SHP77 (cell line): ENCODE data around the gene CXCL8.
"Not testable (repeated sequence)": the region's sequence is repeated elsewhere in the genome, so short reads cannot be mapped to it uniquely, and the experiment has no call there.

Source experiments
- DNase-seq, 2 experiments: peaks; one replicate each; lab custom pipeline; 2025; lab: John Stamatoyannopoulos, UW

CXCL8 gene

DNA sequence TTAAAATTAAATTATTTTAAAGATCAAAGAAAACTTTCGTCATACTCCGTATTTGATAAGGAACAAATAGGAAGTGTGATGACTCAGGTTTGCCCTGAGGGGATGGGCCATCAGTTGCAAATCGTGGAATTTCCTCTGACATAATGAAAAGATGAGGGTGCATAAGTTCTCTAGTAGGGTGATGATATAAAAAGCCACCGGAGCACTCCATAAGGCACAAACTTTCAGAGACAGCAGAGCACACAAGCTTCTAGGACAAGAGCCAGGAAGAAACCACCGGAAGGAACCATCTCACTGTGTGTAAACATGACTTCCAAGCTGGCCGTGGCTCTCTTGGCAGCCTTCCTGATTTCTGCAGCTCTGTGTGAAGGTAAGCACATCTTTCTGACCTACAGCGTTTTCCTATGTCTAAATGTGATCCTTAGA lies at the start of gene CXCL8:
Gene CXCL8, plus strand, starts transcription at position 217 of the 426 bp plus-strand sequence. Its CDS starts 90 bp downstream, at position 307.
- DNase-seq = peak; percentile 42 to 76

DNA sequence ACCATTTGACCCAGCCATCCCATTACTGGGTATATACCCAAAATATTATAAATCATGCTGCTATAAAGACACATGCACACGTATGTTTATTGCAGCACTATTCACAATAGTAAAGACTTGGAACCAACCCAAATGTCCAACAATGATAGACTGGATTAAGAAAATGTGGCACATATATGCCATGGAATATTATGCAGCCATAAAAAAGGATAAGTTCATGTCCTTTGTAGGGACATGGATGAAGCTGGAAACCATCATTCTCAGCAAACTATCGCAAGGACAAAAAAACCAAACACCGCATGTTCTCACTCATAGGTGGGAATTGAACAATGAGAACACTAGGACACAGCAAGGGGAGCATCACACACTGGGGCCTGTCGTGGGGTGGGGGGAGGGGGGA lies 49.2 kb upstream of the CXCL8 start:
- DNase-seq = not testable (repeated sequence)

DNA sequence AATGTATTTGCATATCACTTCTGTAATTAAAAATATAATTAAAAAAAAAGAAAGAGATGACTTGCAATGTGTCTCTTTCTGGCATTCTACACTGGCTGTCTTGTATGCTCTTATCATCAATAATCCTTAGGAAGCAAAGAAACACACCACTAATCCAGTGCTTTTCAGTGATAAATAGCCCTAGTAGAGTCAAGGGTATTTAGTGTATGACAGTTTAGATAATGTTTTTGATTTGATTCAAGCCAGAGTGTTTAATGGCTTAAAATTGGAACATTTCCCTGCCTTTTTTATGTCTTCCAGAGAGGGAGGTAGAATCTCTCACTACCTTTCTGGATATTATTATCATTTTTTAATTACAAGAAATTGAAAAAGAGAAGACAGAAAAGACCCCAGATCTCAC lies 48.6 kb upstream of the CXCL8 start:
- DNase-seq = no peak

DNA sequence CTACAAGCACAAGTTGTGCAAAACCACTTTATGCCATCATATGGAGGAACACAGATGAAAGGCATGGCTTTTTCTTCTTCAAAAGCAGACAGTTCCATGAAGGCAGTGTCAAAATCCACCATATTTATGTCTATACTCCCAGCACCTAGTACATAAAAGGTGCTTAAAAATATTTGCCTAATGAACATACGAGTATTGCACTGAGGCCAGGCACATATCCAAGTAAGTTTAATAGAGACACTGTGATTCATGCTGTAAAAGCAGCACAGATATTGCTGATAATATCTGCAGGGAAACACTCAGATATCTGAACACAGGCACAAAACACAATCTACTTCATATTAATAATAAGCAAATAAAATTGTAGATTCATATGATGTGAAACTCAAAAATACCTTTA lies 48.1 kb upstream of the CXCL8 start:
- DNase-seq = no peak

DNA sequence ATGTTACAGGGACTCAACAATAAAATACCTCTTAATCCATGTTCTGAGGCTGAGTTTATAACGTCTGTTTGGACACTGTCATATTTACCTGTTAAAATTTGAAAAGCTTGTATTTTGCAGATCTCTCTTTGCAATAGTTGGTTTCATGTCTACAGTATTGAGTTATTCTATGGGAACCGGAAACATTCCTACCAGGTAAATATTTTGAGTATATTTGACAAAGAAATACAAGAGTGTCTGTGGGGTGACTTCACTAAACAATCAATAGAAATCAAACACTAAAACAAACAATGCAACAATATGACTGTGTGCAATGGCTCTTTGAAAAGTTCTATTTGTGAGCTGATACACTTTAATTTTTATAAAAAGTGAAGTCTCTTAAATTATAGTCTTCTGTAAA lies 47.7 kb upstream of the CXCL8 start:
- no peak for DNase-seq

DNA sequence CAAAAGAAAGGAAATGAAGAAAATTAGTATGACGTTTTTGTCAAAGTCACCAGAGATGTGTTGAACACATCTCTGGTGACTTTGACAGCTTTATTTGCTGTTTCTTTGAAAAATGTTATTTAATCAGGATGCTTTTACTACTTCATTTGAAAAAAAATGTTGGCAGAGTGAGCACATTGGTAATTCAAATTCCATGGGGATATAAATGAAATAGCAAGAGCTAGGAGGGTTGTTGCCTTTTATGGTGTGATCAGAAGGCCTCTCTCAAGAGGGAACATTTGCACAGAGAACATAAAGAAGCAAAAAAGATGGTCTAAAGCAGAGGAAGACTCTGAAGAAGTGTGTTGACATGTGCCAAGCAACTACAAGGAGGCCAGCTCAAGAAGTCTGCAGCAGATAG lies 46.6 kb upstream of the CXCL8 start:
- DNase-seq = no peak

DNA sequence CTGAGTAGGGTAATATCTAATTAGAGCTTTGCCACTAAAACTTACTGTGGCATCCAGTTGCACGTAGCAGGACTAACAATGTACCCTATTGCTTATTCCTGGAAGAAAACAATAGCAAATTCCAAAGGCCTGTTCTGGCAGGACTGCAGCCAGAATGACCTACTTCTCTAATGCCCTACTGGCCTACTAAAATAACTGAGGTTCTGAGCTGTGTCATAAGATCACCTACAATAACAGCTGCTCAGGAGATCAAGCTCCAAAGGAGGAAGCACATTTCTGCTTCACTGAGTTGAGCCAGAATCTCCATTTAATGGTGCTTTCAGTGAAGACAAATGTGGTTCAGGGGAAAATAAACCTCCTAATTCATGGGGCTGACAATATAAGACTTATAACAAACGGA lies 42.2 kb upstream of the CXCL8 start:
- no peak for DNase-seq

DNA sequence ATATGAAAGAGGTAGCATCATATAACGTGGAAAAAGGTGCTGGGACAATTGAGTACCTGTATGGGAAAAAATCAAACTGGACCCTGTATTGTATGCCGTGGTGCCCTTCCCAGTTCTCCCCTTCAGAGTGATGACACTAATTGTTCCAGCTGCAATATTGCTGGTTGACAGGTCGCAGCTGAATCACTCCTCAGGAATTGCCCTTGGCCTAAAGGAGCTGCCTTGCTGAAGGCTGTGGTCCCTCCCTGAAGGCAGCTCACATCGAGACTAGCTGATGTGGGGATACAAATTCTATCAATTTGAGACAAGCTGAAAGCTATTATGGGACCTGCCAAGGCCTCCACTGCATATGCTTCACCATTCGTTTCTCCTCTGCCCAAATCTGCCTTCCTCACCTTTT lies 39.3 kb upstream of the CXCL8 start:
- DNase-seq = no peak

DNA sequence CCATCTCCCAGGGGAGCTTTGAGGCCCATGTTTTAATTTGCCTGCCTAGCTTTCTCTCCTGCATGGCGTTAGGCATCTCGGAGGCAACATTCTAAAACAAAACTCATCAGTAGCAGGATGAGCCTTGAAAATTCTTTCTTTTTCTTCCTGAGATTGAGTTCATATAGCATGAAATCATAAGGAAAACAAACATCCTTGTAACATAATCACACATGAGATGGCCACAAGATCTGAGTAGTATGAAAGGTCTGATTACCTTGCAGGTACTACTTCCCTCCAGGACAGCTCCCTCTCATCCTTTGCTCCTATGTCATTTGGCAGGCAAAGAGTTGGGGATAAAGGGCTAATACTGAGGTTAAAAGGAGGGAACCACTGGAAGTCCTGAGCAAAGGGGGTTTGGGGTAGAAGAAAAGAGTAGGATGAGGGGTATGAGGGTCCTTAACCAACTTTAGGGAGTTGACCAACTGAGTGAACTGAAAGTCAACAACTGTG lies 37.5 kb upstream of the CXCL8 start:
- DNase-seq = no peak

DNA sequence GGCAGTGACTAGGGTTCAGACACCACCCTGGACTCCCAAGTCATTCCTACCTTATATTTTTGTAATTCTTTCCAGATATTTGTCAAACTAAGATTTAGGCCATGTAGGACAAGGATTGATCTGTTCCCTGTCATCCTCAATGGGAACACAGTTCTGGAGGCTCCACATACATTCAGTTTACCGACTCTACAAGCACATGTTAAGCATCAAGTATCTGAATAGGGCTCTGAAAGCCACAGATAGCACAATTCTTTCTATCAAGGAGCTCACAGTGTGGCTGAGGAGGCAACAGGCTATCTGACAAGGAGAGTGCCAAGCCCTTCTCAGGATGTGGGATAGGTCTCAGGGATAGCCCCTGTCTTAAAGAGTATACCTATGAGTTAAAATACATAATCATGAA lies 37.0 kb upstream of the CXCL8 start:
- no peak for DNase-seq

DNA sequence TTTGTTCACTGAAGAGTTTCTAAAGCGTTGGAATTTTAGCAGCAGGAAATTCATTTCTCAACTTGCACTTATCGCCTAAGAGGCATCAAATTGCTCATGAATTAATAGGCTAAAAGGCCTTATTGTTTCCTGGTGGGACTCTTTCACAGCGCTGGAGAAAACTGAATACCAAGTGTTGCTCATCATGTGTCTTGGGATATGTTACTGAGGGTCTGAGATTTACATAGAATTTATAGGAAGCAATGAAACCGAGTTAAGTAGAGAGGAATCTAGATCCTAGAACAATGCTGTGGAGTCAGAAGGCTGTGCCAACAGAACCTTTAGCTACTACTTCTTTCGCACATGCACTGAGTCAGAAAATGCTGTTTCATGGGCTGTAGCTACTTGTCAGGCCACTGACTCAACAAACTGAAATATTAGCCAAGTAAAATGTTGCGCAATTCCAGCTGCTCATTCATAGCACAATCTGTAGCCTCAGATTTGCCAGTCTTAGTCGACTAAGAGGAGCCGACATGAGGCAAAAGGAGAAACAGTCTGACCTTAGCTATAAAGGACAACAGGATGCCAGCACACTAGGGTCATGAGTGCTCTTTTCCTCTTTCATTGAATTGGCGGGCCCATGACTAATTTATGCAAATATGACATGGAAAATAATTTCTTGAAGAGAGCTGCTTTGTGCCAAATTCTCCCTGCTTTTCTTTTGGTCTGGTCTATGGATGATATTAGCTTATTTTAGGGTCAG lies 35.9 kb upstream of the CXCL8 start:
- DNase-seq = peak; percentile 40 to 44

DNA sequence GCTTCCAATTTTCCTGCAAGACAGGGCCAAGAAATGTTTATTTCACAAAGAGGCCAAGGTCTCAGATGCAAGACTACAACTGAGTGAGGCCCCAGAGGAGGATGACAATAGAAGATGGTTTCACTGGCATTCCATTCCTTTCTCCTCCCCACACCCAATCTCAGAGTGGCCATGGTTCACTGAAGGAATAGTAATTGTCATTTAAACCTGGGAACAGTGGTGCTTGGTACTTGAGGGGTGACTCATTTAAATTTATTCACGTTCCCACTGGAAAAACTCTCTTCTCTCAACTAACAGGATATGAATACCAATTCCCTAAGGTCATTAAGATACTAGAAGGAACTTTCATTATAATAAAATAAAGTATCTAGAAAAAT lies 35.3 kb upstream of the CXCL8 start:
- DNase-seq = no peak

DNA sequence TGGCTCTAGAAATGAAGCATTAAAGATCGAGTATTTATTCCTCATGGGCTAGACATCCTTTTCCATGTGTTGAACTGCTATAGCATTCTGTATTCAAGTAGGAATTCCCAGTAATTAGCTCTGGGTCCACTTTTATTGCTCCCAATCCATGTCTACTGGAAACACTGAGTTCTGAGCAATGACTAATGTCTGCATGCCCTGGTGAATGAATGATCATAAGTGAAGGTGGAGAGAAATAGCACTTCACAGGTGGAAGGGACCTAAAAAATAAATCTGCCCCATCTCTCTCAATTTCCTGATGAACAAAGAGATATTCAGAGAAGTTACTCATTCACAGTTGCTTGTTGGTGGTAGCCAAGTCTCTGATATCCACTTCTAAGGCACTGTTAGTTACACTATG lies 34.6 kb upstream of the CXCL8 start:
- no peak for DNase-seq

DNA sequence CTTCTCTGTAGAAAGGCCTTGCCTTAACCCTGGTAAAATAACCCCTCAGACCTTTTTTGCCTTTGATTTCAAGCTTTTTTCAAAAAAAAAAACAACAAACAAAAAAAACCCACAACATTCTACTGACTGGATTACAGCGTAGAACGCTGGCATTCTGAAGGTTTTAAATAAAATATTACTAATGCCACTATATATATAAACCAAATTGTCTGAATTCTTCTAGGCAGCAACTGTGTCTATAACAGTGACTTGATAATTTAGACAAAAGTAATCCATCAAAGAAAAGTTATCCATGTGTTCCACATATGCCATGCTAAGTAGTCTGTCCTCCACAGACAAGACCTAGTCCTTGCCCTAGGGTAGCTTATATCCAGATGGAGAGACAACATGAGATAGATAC lies 33.6 kb upstream of the CXCL8 start:
- DNase-seq = no peak

DNA sequence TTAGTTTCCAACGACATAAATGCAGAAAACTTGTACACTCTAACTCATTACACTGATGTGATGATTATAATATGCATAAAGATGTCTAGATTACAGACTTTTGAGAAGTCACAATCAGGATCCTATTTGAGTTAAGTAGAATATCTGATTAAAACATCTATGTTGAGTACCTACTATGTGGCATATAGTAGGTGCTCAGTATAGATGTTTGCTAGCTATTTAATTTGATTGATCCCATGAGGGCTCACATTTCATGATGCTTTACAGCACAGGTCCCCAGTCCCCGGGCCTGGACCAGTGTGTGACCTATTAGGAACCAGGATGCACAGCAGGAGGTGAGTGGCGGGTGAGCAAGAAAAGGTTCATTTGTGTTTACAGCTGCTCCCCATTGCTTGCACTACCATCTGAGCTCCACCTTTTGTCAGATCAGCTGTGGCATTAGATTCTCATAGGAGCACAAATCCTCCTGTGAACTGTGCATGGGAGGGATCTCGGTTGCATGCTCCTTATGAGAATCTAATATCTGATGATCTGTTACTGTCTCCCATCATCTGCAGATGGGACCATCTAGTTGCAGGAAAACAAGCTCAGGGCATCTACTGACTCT lies 33.0 kb upstream of the CXCL8 start:
- DNase-seq = peak in 1 of 2 experiments; percentile 6

DNA sequence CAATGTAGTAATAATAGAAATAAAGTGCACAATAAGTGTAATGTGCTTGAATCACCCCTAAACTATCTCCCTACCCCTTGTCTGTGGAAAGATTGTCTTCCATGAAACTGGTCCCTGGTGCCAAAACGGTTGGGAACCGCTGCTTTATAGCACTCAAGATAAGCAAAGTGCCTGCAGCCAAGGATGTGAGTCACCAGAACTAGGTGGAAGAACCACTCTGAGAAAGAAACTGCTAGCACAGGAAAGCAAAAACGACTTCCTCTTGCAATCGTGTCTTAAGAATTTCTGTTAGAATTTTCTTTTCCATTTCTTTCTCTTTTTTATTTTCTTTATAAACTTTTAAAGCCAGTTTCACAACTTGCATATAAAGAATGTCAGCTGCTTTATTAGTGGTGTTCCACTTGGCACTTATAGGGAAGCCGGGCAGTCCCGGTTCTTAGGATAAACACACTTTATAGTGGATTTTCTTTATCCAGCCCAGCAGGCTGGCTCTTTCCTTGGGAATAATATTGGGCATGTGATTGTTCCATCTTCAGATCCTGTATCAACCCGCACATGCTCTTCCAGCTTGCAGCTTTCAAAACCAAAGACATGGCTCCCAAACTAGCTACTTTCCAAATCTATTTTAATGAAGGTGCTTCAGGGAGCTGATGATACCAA lies 32.3 kb upstream of the CXCL8 start:
- no peak for DNase-seq

DNA sequence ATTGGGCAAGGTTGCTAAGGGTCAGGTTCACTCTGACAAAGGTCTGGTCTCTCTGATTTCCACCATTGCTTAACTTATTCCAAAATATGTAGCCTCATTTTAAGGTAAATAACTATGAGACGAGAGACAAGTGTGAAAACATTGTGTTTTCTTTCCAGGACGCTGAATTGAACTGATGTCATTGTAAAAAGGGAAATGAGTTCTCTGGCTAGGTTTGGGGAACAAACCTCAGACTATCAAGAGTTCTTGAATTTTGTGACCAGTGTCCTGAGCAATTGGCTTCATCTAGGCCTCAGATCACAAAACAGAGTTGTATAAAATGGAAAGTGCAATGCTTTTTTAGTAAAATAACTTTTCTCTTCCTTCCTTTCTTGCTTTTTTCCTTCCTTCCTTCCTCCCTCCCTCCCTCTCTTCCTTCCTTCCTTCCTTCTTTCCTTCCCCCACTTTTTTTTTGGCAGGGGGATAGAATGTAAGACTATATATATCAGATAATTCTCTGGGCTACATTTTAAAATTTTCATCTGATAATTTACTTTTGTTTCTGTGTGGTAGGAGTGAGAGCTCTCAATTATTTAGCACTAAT lies 30.8 kb upstream of the CXCL8 start:
- no peak for DNase-seq

DNA sequence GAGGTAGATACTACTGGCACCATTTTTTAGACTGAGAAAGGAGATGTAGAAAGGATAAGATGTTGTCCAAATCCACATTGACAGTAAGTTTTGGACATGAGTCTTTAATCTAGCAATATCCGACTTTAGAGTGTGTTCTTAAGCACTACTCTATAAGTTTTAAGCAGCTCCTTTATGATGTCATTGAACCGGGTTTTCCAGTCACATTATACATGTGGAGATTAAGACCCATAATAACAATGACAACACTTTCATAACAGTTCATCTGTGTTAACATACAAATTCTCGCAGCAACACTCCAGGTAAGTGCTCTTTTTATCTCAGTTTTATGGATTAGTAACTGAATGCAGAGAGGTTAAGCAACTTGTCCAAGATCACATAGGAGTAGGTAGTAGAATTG lies 30.3 kb upstream of the CXCL8 start:
- no peak for DNase-seq

DNA sequence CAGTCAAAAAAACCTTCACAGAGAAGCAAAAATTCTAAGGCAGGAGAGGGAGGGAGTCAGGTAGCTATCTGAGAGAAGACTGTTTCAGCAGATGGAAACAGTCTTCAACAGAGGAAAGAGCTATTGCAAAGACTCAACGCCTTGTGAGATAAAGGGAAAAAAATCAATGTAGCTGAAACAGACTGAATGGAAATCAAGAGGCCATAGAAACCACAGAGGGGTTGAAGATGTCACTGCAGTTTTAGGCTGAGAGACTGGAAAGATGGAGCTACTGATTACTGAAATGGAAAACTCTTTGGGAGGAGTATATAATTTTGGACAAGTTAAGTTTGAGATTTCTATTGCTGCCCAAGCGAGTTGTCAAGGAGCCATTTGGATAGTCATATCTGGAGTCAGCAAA lies 28.4 kb upstream of the CXCL8 start:
- DNase-seq = no peak

DNA sequence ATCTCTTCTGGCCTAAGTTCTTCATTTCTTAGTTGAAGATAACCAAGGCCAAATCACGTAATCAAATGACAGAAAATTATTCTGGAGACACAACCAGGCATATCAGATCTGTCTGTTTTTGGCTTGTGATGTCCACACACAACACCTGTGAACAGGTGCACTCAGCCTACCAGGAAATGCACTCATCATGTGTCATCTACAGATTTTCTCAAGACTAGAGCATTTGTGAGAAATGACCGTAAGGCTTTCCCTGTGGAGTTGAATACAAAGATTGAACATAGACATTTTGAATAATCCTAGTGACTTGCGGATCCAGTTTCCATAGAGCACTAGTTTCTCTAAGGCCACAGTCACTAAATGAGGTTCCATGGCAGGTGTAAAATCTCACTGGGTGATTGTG lies 26.7 kb upstream of the CXCL8 start:
- no peak for DNase-seq

DNA sequence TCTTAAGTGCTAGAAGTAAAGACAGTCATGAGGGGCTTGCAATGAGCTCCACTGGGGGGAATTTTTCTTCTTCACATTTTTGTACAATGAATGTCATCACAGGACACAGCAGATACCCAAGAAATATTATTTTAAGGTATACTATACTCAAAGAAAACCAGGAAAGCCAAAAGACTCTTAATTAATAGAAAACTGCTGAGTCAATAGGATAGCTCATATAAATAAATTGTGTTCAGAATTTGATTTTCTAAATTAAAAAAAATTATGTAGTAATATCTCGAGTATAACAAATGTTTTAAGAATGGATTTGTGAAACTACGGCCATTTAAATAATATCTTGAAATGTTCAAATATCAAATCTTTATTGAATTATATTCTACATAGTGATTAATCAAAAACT lies 25.7 kb upstream of the CXCL8 start:
- DNase-seq = no peak

DNA sequence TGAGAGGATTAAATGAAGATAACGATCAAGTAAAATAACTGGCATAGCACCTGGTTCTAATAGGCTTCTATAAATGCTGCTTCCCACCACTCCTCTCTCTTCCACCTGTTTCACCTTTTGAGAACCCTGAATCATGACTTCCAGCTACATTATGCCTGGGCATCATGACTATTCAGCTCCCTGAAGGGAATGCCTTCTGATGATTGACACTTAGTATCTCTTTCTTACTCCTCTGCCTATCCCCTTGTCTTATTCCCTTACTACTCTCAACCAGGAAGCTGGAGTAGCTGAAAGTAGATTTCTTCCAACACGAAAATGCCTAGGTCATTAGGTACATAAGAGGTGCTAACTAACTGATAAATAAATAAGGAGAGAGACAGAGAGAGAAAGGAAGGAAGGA lies 24.7 kb upstream of the CXCL8 start:
- DNase-seq = no peak
